HepG2 (cell line): ENCODE measurements around the gene OSGIN1. TPM values are rescaled to one million over a fixed set of nuclear protein-coding genes. Genes with fewer than 3 reads are reported as not detected.

Experiments
- ASH2L ChIP-seq: fragments of 300-600, 200-600 bp; sonication (generic); IDR thresholded peaks from 2 replicates; pipeline ENCODE4 v1.7.0; 2017; ENCODE audit warnings: low read depth, mild to moderate bottlenecking, moderate library complexity, mixed read lengths, low read length; ENCODE audit not compliant: insufficient read length
- DMAP1 ChIP-seq: IDR thresholded peaks from 2 replicates; pipeline ENCODE4 v1.6.1; 2016
- GFI1 ChIP-seq: sonication (generic); formaldehyde crosslinking; IDR thresholded peaks from 2 replicates; pipeline ENCODE4 v1.5.0; 2020; ENCODE audit warnings: missing genetic modification reagents, mild to moderate bottlenecking, borderline replicate concordance
- GTF3A ChIP-seq: sonication (generic); formaldehyde crosslinking; conservative IDR thresholded peaks from 2 replicates; pipeline ENCODE4 v1.4.0; 2020; ENCODE audit warnings: mild to moderate bottlenecking, missing genetic modification reagents
- HMGA1 ChIP-seq: sonication (generic); formaldehyde crosslinking; conservative IDR thresholded peaks from 2 replicates; pipeline ENCODE4 v1.4.0; 2020; ENCODE audit warnings: missing genetic modification reagents
- MLX ChIP-seq: IDR thresholded peaks from 2 replicates; pipeline ENCODE4 v1.6.1; 2016
- MTA3 ChIP-seq: sonication (generic); formaldehyde crosslinking; IDR thresholded peaks from 2 replicates; pipeline ENCODE4 v1.4.0; 2020; ENCODE audit warnings: missing genetic modification reagents
- SMAD3 ChIP-seq: sonication (generic); formaldehyde crosslinking; IDR thresholded peaks from 2 replicates; pipeline ENCODE4 v1.4.0; 2020; ENCODE audit warnings: missing genetic modification reagents
- U2AF2 ChIP-seq: fragments of 200-400 bp; formaldehyde crosslinking; IDR thresholded peaks from 2 replicates; pipeline ENCODE4 v1.6.1; 2017; ENCODE audit warnings: low read depth, mild to moderate bottlenecking, low read length
- ZNF10 ChIP-seq: sonication (generic); formaldehyde crosslinking; IDR thresholded peaks from 2 replicates; pipeline ENCODE4 v1.4.0; 2020; ENCODE audit warnings: mild to moderate bottlenecking, low read depth, missing genetic modification reagents, borderline replicate concordance
- ZNF724P ChIP-seq: sonication (generic); formaldehyde crosslinking; IDR thresholded peaks from 2 replicates; pipeline ENCODE4 v1.8.0; 2022; ENCODE audit warnings: missing genetic modification reagents, borderline replicate concordance
- ZNF775 ChIP-seq: sonication (generic); formaldehyde crosslinking; IDR thresholded peaks from 2 replicates; pipeline ENCODE4 v1.4.0; 2020; ENCODE audit warnings: missing genetic modification reagents, mild to moderate bottlenecking, moderate library complexity, borderline replicate concordance
- polyA plus RNA-seq, 8 experiments: library from polyadenylated mRNA; depleted of rRNA in 3 of 8; stranded (reverse) in 7 of 8; unstranded in 1 of 8; fragments of >200 nt; fragmentation: Illumina TruSeq in 4 of 8; extraction: Trizol in 4 of 8; gene quantifications; 2 replicates each; pipeline versions ENCODE4 v1.2.1 to v1.2.3, GENCODE V29; 2011 to 2016; ENCODE audit warnings: low read depth in 4 of 8, missing spikeins in 1 of 8, mixed read lengths in 1 of 8; ENCODE audit not compliant: insufficient read depth in 1 of 8
- total RNA-seq, 5 experiments: library from RNA; depleted of rRNA; stranded (reverse); fragments of >200 nt; fragmentation: Illumina TruSeq; extraction: Trizol; gene quantifications; 2 replicates each; pipeline ENCODE4 v1.2.3, GENCODE V29; 2016; ENCODE audit warnings: low read depth in 1 of 5
- TF ChIP-seq, protein P1 (sequence below): sonication (generic); formaldehyde crosslinking; IDR thresholded peaks from 2 replicates; pipeline ENCODE4 v1.9.0; 2021; ENCODE audit warnings: mild to moderate bottlenecking, missing genetic modification reagents
- TF ChIP-seq, protein P2 (sequence below): sonication (generic); formaldehyde crosslinking; IDR thresholded peaks from 2 replicates; pipeline ENCODE4 v1.5.0; 2020; ENCODE audit warnings: mild to moderate bottlenecking, missing genetic modification reagents, borderline replicate concordance
- TF ChIP-seq, protein P3 (sequence below): sonication (generic); formaldehyde crosslinking; IDR thresholded peaks from 2 replicates; pipeline ENCODE4 v1.4.0; 2020; ENCODE audit warnings: mild to moderate bottlenecking, missing genetic modification reagents

Gene OSGIN1
- total and polyA plus RNA-seq, 2 of the 13 experiments (the other 11 are each of a cell fraction or from before 2014, with no cell fraction given): 20.5 to 27.1 TPM

DNA sequence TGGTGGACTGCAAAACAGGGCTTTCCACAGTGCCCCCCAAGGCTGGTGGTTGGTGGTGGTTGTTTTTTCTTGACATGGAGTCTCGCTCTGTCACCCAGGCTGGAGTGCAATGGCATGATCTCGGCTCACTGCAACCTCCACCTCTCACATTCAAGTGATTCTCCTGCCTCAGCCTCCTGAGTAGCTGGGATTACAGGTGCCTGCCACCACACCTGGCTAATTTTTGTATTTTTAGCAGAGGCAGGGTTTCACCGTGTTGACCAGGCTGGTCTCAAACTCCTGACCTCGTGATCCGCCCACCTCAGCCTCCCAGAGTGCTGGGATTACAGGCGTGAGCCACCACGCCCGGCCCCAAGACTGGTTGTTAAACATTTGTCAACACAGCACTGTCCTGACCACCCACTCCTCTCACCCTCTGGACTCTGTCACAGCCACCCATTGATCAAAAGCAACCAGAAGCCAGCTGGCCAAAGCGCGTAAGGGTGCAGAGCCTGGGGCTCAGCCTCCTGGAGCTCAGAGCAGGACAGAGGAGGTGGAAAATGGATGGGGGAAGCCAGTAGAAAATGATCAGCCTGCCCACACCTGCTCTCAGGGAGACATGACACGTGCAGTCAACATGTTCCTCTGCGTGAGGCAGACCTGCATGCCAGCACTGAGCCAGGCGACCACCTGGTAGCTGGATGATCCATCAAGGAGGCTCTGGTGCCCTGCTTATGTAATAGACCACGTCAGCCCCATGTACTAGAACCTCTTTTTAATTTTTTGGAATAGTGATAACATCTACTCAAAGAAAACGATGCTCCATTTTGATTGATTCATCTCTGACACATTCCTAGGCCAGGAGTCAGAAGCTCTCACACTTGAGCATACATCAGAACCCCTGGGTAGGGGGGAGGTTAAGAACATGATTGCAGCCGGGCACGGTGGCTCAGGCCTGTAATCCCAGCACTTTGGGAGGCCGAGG, 14.8 kb upstream of the OSGIN1 start (continued):
- TF ChIP-seq, protein P1, sequence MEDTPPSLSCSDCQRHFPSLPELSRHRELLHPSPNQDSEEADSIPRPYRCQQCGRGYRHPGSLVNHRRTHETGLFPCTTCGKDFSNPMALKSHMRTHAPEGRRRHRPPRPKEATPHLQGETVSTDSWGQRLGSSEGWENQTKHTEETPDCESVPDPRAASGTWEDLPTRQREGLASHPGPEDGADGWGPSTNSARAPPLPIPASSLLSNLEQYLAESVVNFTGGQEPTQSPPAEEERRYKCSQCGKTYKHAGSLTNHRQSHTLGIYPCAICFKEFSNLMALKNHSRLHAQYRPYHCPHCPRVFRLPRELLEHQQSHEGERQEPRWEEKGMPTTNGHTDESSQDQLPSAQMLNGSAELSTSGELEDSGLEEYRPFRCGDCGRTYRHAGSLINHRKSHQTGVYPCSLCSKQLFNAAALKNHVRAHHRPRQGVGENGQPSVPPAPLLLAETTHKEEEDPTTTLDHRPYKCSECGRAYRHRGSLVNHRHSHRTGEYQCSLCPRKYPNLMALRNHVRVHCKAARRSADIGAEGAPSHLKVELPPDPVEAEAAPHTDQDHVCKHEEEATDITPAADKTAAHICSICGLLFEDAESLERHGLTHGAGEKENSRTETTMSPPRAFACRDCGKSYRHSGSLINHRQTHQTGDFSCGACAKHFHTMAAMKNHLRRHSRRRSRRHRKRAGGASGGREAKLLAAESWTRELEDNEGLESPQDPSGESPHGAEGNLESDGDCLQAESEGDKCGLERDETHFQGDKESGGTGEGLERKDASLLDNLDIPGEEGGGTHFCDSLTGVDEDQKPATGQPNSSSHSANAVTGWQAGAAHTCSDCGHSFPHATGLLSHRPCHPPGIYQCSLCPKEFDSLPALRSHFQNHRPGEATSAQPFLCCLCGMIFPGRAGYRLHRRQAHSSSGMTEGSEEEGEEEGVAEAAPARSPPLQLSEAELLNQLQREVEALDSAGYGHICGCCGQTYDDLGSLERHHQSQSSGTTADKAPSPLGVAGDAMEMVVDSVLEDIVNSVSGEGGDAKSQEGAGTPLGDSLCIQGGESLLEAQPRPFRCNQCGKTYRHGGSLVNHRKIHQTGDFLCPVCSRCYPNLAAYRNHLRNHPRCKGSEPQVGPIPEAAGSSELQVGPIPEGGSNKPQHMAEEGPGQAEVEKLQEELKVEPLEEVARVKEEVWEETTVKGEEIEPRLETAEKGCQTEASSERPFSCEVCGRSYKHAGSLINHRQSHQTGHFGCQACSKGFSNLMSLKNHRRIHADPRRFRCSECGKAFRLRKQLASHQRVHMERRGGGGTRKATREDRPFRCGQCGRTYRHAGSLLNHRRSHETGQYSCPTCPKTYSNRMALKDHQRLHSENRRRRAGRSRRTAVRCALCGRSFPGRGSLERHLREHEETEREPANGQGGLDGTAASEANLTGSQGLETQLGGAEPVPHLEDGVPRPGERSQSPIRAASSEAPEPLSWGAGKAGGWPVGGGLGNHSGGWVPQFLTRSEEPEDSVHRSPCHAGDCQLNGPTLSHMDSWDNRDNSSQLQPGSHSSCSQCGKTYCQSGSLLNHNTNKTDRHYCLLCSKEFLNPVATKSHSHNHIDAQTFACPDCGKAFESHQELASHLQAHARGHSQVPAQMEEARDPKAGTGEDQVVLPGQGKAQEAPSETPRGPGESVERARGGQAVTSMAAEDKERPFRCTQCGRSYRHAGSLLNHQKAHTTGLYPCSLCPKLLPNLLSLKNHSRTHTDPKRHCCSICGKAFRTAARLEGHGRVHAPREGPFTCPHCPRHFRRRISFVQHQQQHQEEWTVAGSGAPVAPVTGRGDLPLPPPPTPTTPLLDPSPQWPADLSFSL (CRISPR knock-in tag): no peak
- no peak for TF ChIP-seq MTA3
- TF ChIP-seq, protein P2, sequence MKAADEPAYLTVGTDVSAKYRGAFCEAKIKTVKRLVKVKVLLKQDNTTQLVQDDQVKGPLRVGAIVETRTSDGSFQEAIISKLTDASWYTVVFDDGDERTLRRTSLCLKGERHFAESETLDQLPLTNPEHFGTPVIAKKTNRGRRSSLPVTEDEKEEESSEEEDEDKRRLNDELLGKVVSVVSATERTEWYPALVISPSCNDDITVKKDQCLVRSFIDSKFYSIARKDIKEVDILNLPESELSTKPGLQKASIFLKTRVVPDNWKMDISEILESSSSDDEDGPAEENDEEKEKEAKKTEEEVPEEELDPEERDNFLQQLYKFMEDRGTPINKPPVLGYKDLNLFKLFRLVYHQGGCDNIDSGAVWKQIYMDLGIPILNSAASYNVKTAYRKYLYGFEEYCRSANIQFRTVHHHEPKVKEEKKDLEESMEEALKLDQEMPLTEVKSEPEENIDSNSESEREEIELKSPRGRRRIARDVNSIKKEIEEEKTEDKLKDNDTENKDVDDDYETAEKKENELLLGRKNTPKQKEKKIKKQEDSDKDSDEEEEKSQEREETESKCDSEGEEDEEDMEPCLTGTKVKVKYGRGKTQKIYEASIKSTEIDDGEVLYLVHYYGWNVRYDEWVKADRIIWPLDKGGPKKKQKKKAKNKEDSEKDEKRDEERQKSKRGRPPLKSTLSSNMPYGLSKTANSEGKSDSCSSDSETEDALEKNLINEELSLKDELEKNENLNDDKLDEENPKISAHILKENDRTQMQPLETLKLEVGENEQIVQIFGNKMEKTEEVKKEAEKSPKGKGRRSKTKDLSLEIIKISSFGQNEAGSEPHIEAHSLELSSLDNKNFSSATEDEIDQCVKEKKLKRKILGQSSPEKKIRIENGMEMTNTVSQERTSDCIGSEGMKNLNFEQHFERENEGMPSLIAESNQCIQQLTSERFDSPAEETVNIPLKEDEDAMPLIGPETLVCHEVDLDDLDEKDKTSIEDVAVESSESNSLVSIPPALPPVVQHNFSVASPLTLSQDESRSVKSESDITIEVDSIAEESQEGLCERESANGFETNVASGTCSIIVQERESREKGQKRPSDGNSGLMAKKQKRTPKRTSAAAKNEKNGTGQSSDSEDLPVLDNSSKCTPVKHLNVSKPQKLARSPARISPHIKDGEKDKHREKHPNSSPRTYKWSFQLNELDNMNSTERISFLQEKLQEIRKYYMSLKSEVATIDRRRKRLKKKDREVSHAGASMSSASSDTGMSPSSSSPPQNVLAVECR (CRISPR knock-in tag): no peak
- TF ChIP-seq, protein P3, sequence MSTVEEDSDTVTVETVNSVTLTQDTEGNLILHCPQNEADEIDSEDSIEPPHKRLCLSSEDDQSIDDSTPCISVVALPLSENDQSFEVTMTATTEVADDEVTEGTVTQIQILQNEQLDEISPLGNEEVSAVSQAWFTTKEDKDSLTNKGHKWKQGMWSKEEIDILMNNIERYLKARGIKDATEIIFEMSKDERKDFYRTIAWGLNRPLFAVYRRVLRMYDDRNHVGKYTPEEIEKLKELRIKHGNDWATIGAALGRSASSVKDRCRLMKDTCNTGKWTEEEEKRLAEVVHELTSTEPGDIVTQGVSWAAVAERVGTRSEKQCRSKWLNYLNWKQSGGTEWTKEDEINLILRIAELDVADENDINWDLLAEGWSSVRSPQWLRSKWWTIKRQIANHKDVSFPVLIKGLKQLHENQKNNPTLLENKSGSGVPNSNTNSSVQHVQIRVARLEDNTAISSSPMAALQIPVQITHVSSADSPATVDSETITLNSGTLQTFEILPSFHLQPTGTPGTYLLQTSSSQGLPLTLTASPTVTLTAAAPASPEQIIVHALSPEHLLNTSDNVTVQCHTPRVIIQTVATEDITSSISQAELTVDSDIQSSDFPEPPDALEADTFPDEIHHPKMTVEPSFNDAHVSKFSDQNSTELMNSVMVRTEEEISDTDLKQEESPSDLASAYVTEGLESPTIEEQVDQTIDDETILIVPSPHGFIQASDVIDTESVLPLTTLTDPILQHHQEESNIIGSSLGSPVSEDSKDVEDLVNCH (CRISPR knock-in tag): no peak
- TF ChIP-seq MLX (CRISPR knock-in tag): no peak
- no peak for TF ChIP-seq ZNF775 (CRISPR knock-in tag)
- TF ChIP-seq HMGA1 (CRISPR knock-in tag): no peak
- TF ChIP-seq GTF3A (CRISPR knock-in tag): no peak
- no peak for TF ChIP-seq SMAD3 (CRISPR knock-in tag)
- TF ChIP-seq ASH2L: no peak
- TF ChIP-seq ZNF724P (CRISPR knock-in tag): no peak
- TF ChIP-seq GFI1 (CRISPR knock-in tag): no peak
- TF ChIP-seq ZNF10 (CRISPR knock-in tag): no peak
- no peak for TF ChIP-seq U2AF2
- no peak for TF ChIP-seq DMAP1
